K562 (cell line): ENCODE data around the gene HIVEP2.

ENCODE experiments used
- FOXJ3 ChIP-seq: sonication (generic); formaldehyde crosslinking; IDR thresholded peaks from 2 replicates; pipeline ENCODE4 v1.4.0; 2020; ENCODE audit warnings: mild to moderate bottlenecking, missing genetic modification reagents
- GTF2F1 ChIP-seq: IDR thresholded peaks from 2 replicates; pipeline ENCODE4 v1.6.1; 2011; ENCODE audit warnings: low read depth, low read length, improper control_type of control experiment
- MAZ ChIP-seq, 2 experiments: fragments of 450-650 bp in 1 of 2; sonication (generic) in 1 of 2; formaldehyde crosslinking; IDR thresholded peaks in 1 of 2; conservative IDR thresholded peaks in 1 of 2; 2 replicates each; pipeline versions ENCODE4 v1.4.0 to v1.5.0; 2020; ENCODE audit warnings: mild to moderate bottlenecking in 1 of 2, missing genetic modification reagents in 1 of 2
- MYC ChIP-seq, 2 experiments: fragments of 250-450 bp in 1 of 2; sonication (Bioruptor Pico) in 1 of 2; IDR thresholded peaks; 2 replicates each; pipeline versions ENCODE4 v1.5.1 to v1.6.1; 2012 to 2021; ENCODE audit warnings: low read depth in 2 of 2, borderline replicate concordance in 1 of 2, improper control_type of control experiment in 1 of 2, low read length in 1 of 2, mild to moderate bottlenecking in 1 of 2, moderate library complexity in 1 of 2
- NONO ChIP-seq, 2 experiments: fragments of 200-400 bp in 1 of 2; fragments of 450-650 bp in 1 of 2; formaldehyde crosslinking in 1 of 2; IDR thresholded peaks; 2 replicates each; pipeline ENCODE4 v1.6.1; 2017; ENCODE audit warnings: low read depth in 2 of 2, mild to moderate bottlenecking in 2 of 2, moderate library complexity in 2 of 2, low read length in 1 of 2
- REST ChIP-seq, 2 experiments: fragments of 450-650 bp; formaldehyde crosslinking in 1 of 2; IDR thresholded peaks; 2 replicates each; pipeline versions ENCODE4 v1.4.0 to v1.6.1; 2014 to 2020; ENCODE audit warnings: mild to moderate bottlenecking in 2 of 2, borderline replicate concordance in 1 of 2, low read depth in 1 of 2
- SMAD1 ChIP-seq: fragments of 150-350 bp; IDR thresholded peaks from 2 replicates; pipeline ENCODE4 v1.6.1; 2014; ENCODE audit warnings: low read length, low read depth; ENCODE audit not compliant: partially characterized antibody
- SOX6 ChIP-seq: fragments of 450-650 bp; IDR thresholded peaks from 2 replicates; pipeline ENCODE4 v1.6.1; 2014; ENCODE audit warnings: mild to moderate bottlenecking
- TRIM24 ChIP-seq, 2 experiments: fragments of 450-650 bp; IDR thresholded peaks; 2 replicates each; pipeline ENCODE4 v1.6.1; 2016
- ZNF354B ChIP-seq: fragments of 250-450 bp; sonication (Bioruptor Pico); IDR thresholded peaks from 2 replicates; pipeline ENCODE4 v1.4.0; 2020
- TF ChIP-seq, protein P1 (sequence below), 3 experiments: IDR thresholded peaks in 2 of 3; conservative IDR thresholded peaks in 1 of 3; 2 replicates each; pipeline ENCODE4 v1.5.1; 2011 to 2012; ENCODE audit warnings: low read length in 3 of 3, mild to moderate bottlenecking in 3 of 3, control low read depth in 2 of 3, improper control_type of control experiment in 1 of 3, inconsistent platforms in 1 of 3, low read depth in 1 of 3, mixed read lengths in 1 of 3, moderate library complexity in 1 of 3; ENCODE audit not compliant: insufficient read depth in 2 of 3
- TF ChIP-seq, protein P2 (sequence below): sonication (generic); formaldehyde crosslinking; IDR thresholded peaks from 2 replicates; pipeline ENCODE4 v1.8.0; 2022; ENCODE audit warnings: mild to moderate bottlenecking, missing genetic modification reagents

GRCh38 chr6:142850679-142851423 lies 94.1 kb downstream of the HIVEP2 start:
- no peak for TF ChIP-seq REST (IDR thresholded peaks at IDR 0.05; ENCODE audit: borderline replicate concordance)
- TF ChIP-seq REST (CRISPR knock-in tag; IDR thresholded peaks at IDR 0.05; ENCODE audit: low read depth): no peak
- no peak for TF ChIP-seq SOX6
- TF ChIP-seq GTF2F1: no peak
- TF ChIP-seq NONO (IDR thresholded peaks at IDR 0.05; ENCODE audit: low read depth in 2 of 2, low read length in 1 of 2): no peak
- no peak for TF ChIP-seq MAZ (CRISPR knock-in tag; conservative IDR thresholded peaks at IDR 0.05 in 1 of 2, IDR thresholded peaks at IDR 0.05 in 1 of 2)
- no peak for TF ChIP-seq MYC (IDR thresholded peaks at IDR 0.05; ENCODE audit: low read depth, low read length)
- no peak for TF ChIP-seq MYC (CRISPR knock-in tag; IDR thresholded peaks at IDR 0.05; ENCODE audit: borderline replicate concordance, low read depth)
- no peak for TF ChIP-seq FOXJ3 (CRISPR knock-in tag)
- TF ChIP-seq, protein P1, sequence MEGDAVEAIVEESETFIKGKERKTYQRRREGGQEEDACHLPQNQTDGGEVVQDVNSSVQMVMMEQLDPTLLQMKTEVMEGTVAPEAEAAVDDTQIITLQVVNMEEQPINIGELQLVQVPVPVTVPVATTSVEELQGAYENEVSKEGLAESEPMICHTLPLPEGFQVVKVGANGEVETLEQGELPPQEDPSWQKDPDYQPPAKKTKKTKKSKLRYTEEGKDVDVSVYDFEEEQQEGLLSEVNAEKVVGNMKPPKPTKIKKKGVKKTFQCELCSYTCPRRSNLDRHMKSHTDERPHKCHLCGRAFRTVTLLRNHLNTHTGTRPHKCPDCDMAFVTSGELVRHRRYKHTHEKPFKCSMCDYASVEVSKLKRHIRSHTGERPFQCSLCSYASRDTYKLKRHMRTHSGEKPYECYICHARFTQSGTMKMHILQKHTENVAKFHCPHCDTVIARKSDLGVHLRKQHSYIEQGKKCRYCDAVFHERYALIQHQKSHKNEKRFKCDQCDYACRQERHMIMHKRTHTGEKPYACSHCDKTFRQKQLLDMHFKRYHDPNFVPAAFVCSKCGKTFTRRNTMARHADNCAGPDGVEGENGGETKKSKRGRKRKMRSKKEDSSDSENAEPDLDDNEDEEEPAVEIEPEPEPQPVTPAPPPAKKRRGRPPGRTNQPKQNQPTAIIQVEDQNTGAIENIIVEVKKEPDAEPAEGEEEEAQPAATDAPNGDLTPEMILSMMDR (IDR thresholded peaks at IDR 0.05 in 2 of 3, conservative IDR thresholded peaks at IDR 0.05 in 1 of 3; ENCODE audit: insufficient read depth in 2 of 3, low read depth in 1 of 3, low read length in 3 of 3): no peak
- no peak for TF ChIP-seq SMAD1
- no peak for TF ChIP-seq ZNF354B
- TF ChIP-seq TRIM24 (IDR thresholded peaks at IDR 0.05): no peak
- TF ChIP-seq, protein P2, sequence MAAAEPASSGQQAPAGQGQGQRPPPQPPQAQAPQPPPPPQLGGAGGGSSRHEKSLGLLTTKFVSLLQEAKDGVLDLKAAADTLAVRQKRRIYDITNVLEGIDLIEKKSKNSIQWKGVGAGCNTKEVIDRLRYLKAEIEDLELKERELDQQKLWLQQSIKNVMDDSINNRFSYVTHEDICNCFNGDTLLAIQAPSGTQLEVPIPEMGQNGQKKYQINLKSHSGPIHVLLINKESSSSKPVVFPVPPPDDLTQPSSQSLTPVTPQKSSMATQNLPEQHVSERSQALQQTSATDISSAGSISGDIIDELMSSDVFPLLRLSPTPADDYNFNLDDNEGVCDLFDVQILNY (CRISPR knock-in tag): no peak
